Spleen (tissue), 11 donors: ENCODE results near the gene GPSM3. TPM values are rescaled to one million over a fixed set of nuclear protein-coding genes. Genes with fewer than 3 reads are reported as not detected.
A peak's percentile ranks its signal among the peaks of the same experiment; 100 is the strongest.

Experiments
- DNase-seq: peaks from one replicate; pipeline ENCODE4 v3.0.0-alpha.2; 2020
- H3K27ac ChIP-seq, 8 donors: fragments of 200-600 bp; sonication (generic) in 7 of 8; 1 replicate in 4 of 8; 2 replicates in 4 of 8; pipeline versions ENCODE4 v1.5.0 to v1.8.0; 2016 to 2021; ENCODE audit warnings: inconsistent platforms in 4 of 8, mild to moderate bottlenecking in 4 of 8, moderate library complexity in 1 of 8
- H3K27me3 ChIP-seq, 7 donors: fragments of 200-600 bp; sonication (generic) in 6 of 7; replicated peaks in 1 of 7; 1 replicate in 4 of 7; 2 replicates in 3 of 7; pipeline versions ENCODE4 v1.5.0 to v1.8.0; 2016 to 2021; ENCODE audit warnings: inconsistent platforms in 3 of 7, mild to moderate bottlenecking in 1 of 7
- H3K36me3 ChIP-seq, 6 donors: fragments of 200-600 bp; sonication (generic) in 5 of 6; 1 replicate in 4 of 6; 2 replicates in 2 of 6; pipeline versions ENCODE4 v1.5.0 to v1.8.0; 2016 to 2021; ENCODE audit warnings: inconsistent platforms in 2 of 6
- H3K4me1 ChIP-seq, 6 donors: fragments of 200-600 bp; sonication (generic) in 5 of 6; 1 replicate in 3 of 6; 2 replicates in 3 of 6; pipeline versions ENCODE4 v1.5.0 to v1.8.0; 2016 to 2021; ENCODE audit warnings: inconsistent platforms in 3 of 6
- H3K4me3 ChIP-seq, 8 donors: fragments of 200-600 bp; sonication (generic) in 7 of 8; 1 replicate in 4 of 8; 2 replicates in 4 of 8; pipeline versions ENCODE4 v1.5.0 to v1.8.0; 2016 to 2021; ENCODE audit warnings: inconsistent platforms in 4 of 8, mild to moderate bottlenecking in 4 of 8, moderate library complexity in 2 of 8
- H3K9me3 ChIP-seq, 8 donors: fragments of 200-600 bp; sonication (generic) in 7 of 8; 1 replicate in 4 of 8; 2 replicates in 4 of 8; pipeline versions ENCODE4 v1.5.0 to v1.8.0; 2016 to 2021; ENCODE audit warnings: inconsistent platforms in 4 of 8
- CTCF ChIP-seq, 11 experiments: fragments of 200-600 bp in 7 of 11; fragments of 450-650 bp in 4 of 11; sonication (generic) in 4 of 11; IDR thresholded peaks in 8 of 11; conservative IDR thresholded peaks in 3 of 11; 1 replicate in 7 of 11; 2 replicates in 4 of 11; pipeline versions ENCODE4 v1.4.0 to v1.8.0; 2016 to 2021; ENCODE audit warnings: antibody characterized with exemption in 11 of 11, inconsistent platforms in 4 of 11, mild to moderate bottlenecking in 1 of 11
- POLR2A ChIP-seq, 3 donors: fragments of 450-650 bp; IDR thresholded peaks; one replicate each; pipeline ENCODE4 v1.5.1; 2017; ENCODE audit warnings: antibody characterized with exemption in 3 of 3, mild to moderate bottlenecking in 1 of 3
- POLR2AphosphoS5 ChIP-seq, 3 donors: sonication (generic); formaldehyde crosslinking; IDR thresholded peaks; one replicate each; pipeline ENCODE4 v1.5.1; 2017; ENCODE audit warnings: antibody characterized with exemption in 3 of 3
- WGBS, 5 donors: extraction: QIAGEN DNeasy Blood & Tissue Kit in 3 of 5; methylation state at CpG; one replicate each; pipeline versions ENCODE4 v1.1.5 to v1.1.7; 2013 to 2018; 5-methylcytosine and 5-hydroxymethylcytosine counted together
- intact Hi-C: fragments of 100-400 bp; cut with DNase I; formaldehyde crosslinking; loops from one replicate; pipeline ENCODE4 v1.15.0; 2023; ENCODE audit warnings: low total_unique reads
- polyA plus RNA-seq, 3 donors: library from polyadenylated mRNA; stranded (reverse); fragments of 200-250 nt; gene quantifications; one replicate each; pipeline ENCODE4 v1.2.1, GENCODE V29; 2013
- total RNA-seq, 7 donors: library from RNA; depleted of rRNA in 3 of 7; stranded (reverse); fragments of >200 nt in 3 of 7; fragmentation: NEBNext Ultra II Directional in 4 of 7; extraction: Animal tissue kit (Norgen Biotek cat#: 25700) in 4 of 7; gene quantifications; one replicate each; pipeline versions ENCODE4 v1.1.0 to v1.2.1, GENCODE V29; 2016 to 2021
- donor health status: healthy with polysubstance abuse.
- donor health status: DM: no; HTN: no; CAD: no; lungs with moderate emphysema.
- donor health status: DM: no; HTN: no; CAD: no.
- donor health status: Bipolar disorder and iron deficiency.
- donor health status: healthy.
- donor health status: DM: no; HTN: no; CAD: no.
- donor health status: DM: yes; HTN: yes; CAD: no.

GPSM3 gene
- total and polyA plus RNA-seq, 10 donors = 140 to 263 (median 195) TPM

- 60 to 76% (median 65%) methylated on average over 8 of the region's 8 CpGs for WGBS, 5 donors
- Histone ChIP-seq H3K4me1 (peaks cover 62 to 88% (median 83%) of the 10 kb centered on the region in 6 donors), H3K9me3 (no peaks in the 10 kb centered on the region), H3K4me3 (peak overlapping the region; percentile 61 to 89 (median 73)), H3K36me3 (peaks cover 0 to 32% (median 20%) of the 10 kb centered on the region in 6 donors), H3K27ac (peak overlapping the region; percentile 85 to 100 (median 98)), H3K27me3 (no peaks in the 10 kb centered on the region)
- intact Hi-C loops = loop anchor here (10.0 kb wide), 1 partner anchor 66 kb away; the partner anchor contains the start of gene ATF6B
- DNase-seq = no peak
- TF ChIP-seq POLR2A (IDR thresholded peaks at IDR 0.05) = no peak
- no peak for TF ChIP-seq POLR2AphosphoS5 (IDR thresholded peaks at IDR 0.05)
- no peak for TF ChIP-seq CTCF (IDR thresholded peaks at IDR 0.05 in 8 of 11, conservative IDR thresholded peaks at IDR 0.05 in 3 of 11)
Measured at GRCh38 chr6:32190911-32191677, 1.3 kb downstream of the GPSM3 start.

GRCh38 chr6:32190054-32190851 is 2.2 kb downstream of the GPSM3 start, which contains the start of gene PBX2:
PBX2 (minus strand) TSS chr6:32190202; CDS start chr6:32189915, 287 bp downstream.
- Histone ChIP-seq H3K4me3 (peak within 1 kb of the TSS; percentile 61 to 89 (median 73)), H3K27me3 (no peaks in the 10 kb centered on the region), H3K9me3 (no peaks in the 10 kb centered on the region), H3K36me3 (peaks cover 0 to 37% (median 21%) of the 10 kb centered on the region in 6 donors), H3K4me1 (peaks cover 62 to 94% (median 83%) of the 10 kb centered on the region in 6 donors), H3K27ac (peak within 1 kb of the TSS; percentile 91 to 100 (median 98))
- 0 to 5% (median 2%) methylated on average over 19 to 23 of the region's 23 CpGs for WGBS, 5 donors
- TF ChIP-seq CTCF (IDR thresholded peaks at IDR 0.05 in 8 of 11, conservative IDR thresholded peaks at IDR 0.05 in 3 of 11) = peak in 1 of 11 experiments; percentile 13
- peak; percentile 72 to 92 (median 84) for TF ChIP-seq POLR2AphosphoS5 (IDR thresholded peaks at IDR 0.05)
- peak in 1 of 3 donors; percentile 58 for TF ChIP-seq POLR2A (IDR thresholded peaks at IDR 0.05)
- peak; percentile 96 for DNase-seq
- intact Hi-C loops = loop anchor here (10.0 kb wide), 1 partner anchor 65 kb away; the partner anchor contains the start of gene ATF6B

- Histone ChIP-seq H3K4me3 (peak overlapping the region; percentile 61 to 89 (median 73)), H3K27ac (peak overlapping the region; percentile 91 to 100 (median 98)), H3K9me3 (no peaks in the 10 kb centered on the region), H3K36me3 (peaks cover 0 to 38% (median 21%) of the 10 kb centered on the region in 6 donors), H3K4me1 (peaks cover 57 to 94% (median 80%) of the 10 kb centered on the region in 6 donors), H3K27me3 (no peaks in the 10 kb centered on the region)
- intact Hi-C loops = loop anchor here (10.0 kb wide), 1 partner anchor 65 kb away; the partner anchor contains the start of gene ATF6B
- no peak for TF ChIP-seq POLR2AphosphoS5 (IDR thresholded peaks at IDR 0.05)
- TF ChIP-seq CTCF (IDR thresholded peaks at IDR 0.05 in 8 of 11, conservative IDR thresholded peaks at IDR 0.05 in 3 of 11) = no peak
- no peak for TF ChIP-seq POLR2A (IDR thresholded peaks at IDR 0.05)
- DNase-seq = peak; percentile 91
- WGBS, 5 donors = 0 to 18% (median 11%) methylated on average over 5 to 23 of the region's 23 CpGs
Measured at GRCh38 chr6:32189742-32190053, 2.7 kb downstream of the GPSM3 start.
